LNCAP (cell line): ENCODE results near the gene ANKRD11.

Experiments used
- CTCF ChIP-seq: fragments of 450-650 bp; IDR thresholded peaks from 2 replicates; pipeline ENCODE4 v1.5.1; 2017; ENCODE audit warnings: mild to moderate bottlenecking

ANKRD11 gene

GRCh38 chr16:89434490-89434889 lies 55.9 kb downstream of the ANKRD11 start:
- TF ChIP-seq CTCF, result no peak

- no peak for TF ChIP-seq CTCF
Observed at GRCh38 chr16:89431630-89432029, 58.7 kb downstream of the ANKRD11 start.

- no peak for TF ChIP-seq CTCF
Observed at GRCh38 chr16:89431158-89431584, 59.2 kb downstream of the ANKRD11 start.

- no peak for TF ChIP-seq CTCF
Observed at GRCh38 chr16:89430436-89431157, 59.8 kb downstream of the ANKRD11 start.

GRCh38 chr16:89426736-89427530 lies 63.4 kb downstream of the ANKRD11 start:
- no peak for TF ChIP-seq CTCF

- no peak for TF ChIP-seq CTCF
Observed at GRCh38 chr16:89425523-89425922, 64.8 kb downstream of the ANKRD11 start.

GRCh38 chr16:89423681-89424260 lies 66.6 kb downstream of the ANKRD11 start:
- TF ChIP-seq CTCF, result no peak
